ENCODE measurements around the gene RPH3AL. TPM values are rescaled to one million over a fixed set of nuclear protein-coding genes. Genes with fewer than 3 reads are reported as not detected.

The RPH3AL gene
- total and polyA plus RNA-seq, 2 experiments from 2014 or later: 13.8 to 39.0 TPM

- Histone ChIP-seq H3K4me3 (no peak overlapping the region), H3K27ac (no peak overlapping the region), H3K4me1 (ENCODE audit: low read depth) (peaks cover 11% of the 10 kb centered on the region), H3K9me3 (ENCODE audit: low read depth) (no peaks in the 10 kb centered on the region), H3K27me3 (no peaks in the 10 kb centered on the region), H3K36me3 (no peaks in the 10 kb centered on the region)
- no peak for DNase-seq (ENCODE audit: low read depth in 1 of 2, low spot score in 1 of 2)
- TF ChIP-seq CTCF (IDR thresholded peaks at IDR 0.05; ENCODE audit: low read depth, low read length): no peak
Observed at GRCh38 chr17:327971-328370, 24.6 kb downstream of the RPH3AL start.

GRCh38 chr17:327296-327695, 25.3 kb downstream of the RPH3AL start:
- Histone ChIP-seq H3K4me1 (ENCODE audit: low read depth) (peaks cover 11% of the 10 kb centered on the region), H3K27ac (no peak overlapping the region), H3K9me3 (ENCODE audit: low read depth) (no peaks in the 10 kb centered on the region), H3K27me3 (no peaks in the 10 kb centered on the region), H3K36me3 (no peaks in the 10 kb centered on the region), H3K4me3 (no peak overlapping the region)
- TF ChIP-seq CTCF (IDR thresholded peaks at IDR 0.05; ENCODE audit: low read depth, low read length): no peak
- no peak for DNase-seq (ENCODE audit: low read depth in 1 of 2, low spot score in 1 of 2)

- H3K9me3 ChIP-seq (ENCODE audit: low read depth): no peaks in the 10 kb centered on the region
- TF ChIP-seq CTCF (IDR thresholded peaks at IDR 0.05; ENCODE audit: low read depth, low read length): no peak
- no peaks in the 10 kb centered on the region for H3K36me3 ChIP-seq
- H3K4me3 ChIP-seq: no peak overlapping the region
- no peak overlapping the region for H3K27ac ChIP-seq
- no peaks in the 10 kb centered on the region for H3K27me3 ChIP-seq
- no peak for DNase-seq (ENCODE audit: low read depth in 1 of 2, low spot score in 1 of 2)
- peaks cover 21% of the 10 kb centered on the region for H3K4me1 ChIP-seq (ENCODE audit: low read depth)
Observed at GRCh38 chr17:326010-326621, 26.5 kb downstream of the RPH3AL start.

- H3K4me1 ChIP-seq (ENCODE audit: low read depth): peaks cover 25% of the 10 kb centered on the region
- no peak for DNase-seq (ENCODE audit: low read depth in 1 of 2, low spot score in 1 of 2)
- H3K9me3 ChIP-seq (ENCODE audit: low read depth): no peaks in the 10 kb centered on the region
- no peak for TF ChIP-seq CTCF (IDR thresholded peaks at IDR 0.05; ENCODE audit: low read depth, low read length)
- H3K27me3 ChIP-seq: no peaks in the 10 kb centered on the region
- no peaks in the 10 kb centered on the region for H3K36me3 ChIP-seq
- H3K4me3 ChIP-seq: no peak overlapping the region
- no peak overlapping the region for H3K27ac ChIP-seq
Observed at GRCh38 chr17:325270-326009, 27.2 kb downstream of the RPH3AL start.

GRCh38 chr17:323721-324571, 28.7 kb downstream of the RPH3AL start:
- no peaks in the 10 kb centered on the region for H3K9me3 ChIP-seq (ENCODE audit: low read depth)
- no peak for TF ChIP-seq CTCF (IDR thresholded peaks at IDR 0.05; ENCODE audit: low read depth, low read length)
- no peak overlapping the region for H3K27ac ChIP-seq
- H3K36me3 ChIP-seq: no peaks in the 10 kb centered on the region
- no peak overlapping the region for H3K4me3 ChIP-seq
- H3K4me1 ChIP-seq (ENCODE audit: low read depth): peaks cover 29% of the 10 kb centered on the region
- no peaks in the 10 kb centered on the region for H3K27me3 ChIP-seq
- DNase-seq (ENCODE audit: low read depth in 1 of 2, low spot score in 1 of 2): no peak
